OCI-LY1 (cell line): Measurements from ENCODE around the gene HNF1A.
"Not testable (repeated sequence)": the region's sequence is repeated elsewhere in the genome, so short reads cannot be mapped to it uniquely, and the experiment has no call there.

Experiments used
- H2AFZ ChIP-seq: fragments of 200-600 bp; sonication (generic), shearing (Covaris generic); 2 replicates; pipeline ENCODE4 v1.6.0; 2014; ENCODE audit warnings: antibody characterized with exemption, mild to moderate bottlenecking, low read length
- H3F3A ChIP-seq: fragments of 200-600 bp; sonication (generic), shearing (Covaris generic); 2 replicates; pipeline ENCODE4 v1.6.0; 2014; ENCODE audit warnings: mild to moderate bottlenecking, antibody characterized with exemption, low read length, moderate library complexity; ENCODE audit not compliant: insufficient read depth
- H3K27ac ChIP-seq: fragments of 200-600 bp; sonication (generic); 2 replicates; pipeline ENCODE4 v1.5.1; 2014; ENCODE audit warnings: low read length, mixed run types, mild to moderate bottlenecking, low read depth; ENCODE audit not compliant: poor library complexity, severe bottlenecking
- H3K27me3 ChIP-seq: fragments of 200-600 bp; sonication (generic); 2 replicates; pipeline ENCODE4 v1.6.0; 2014; ENCODE audit warnings: antibody characterized with exemption, mild to moderate bottlenecking, low read length, moderate library complexity; ENCODE audit not compliant: insufficient read depth
- H3K36me3 ChIP-seq: fragments of 200-600 bp; sonication (generic); 2 replicates; pipeline ENCODE4 v1.6.1; 2014; ENCODE audit warnings: mild to moderate bottlenecking, antibody characterized with exemption, low read length, moderate library complexity, mixed read lengths; ENCODE audit not compliant: insufficient read depth
- H3K4me1 ChIP-seq: fragments of 200-600 bp; sonication (generic); 2 replicates; pipeline ENCODE4 v1.5.1; 2014; ENCODE audit warnings: mild to moderate bottlenecking, low read length, moderate library complexity; ENCODE audit not compliant: insufficient read depth, severe bottlenecking
- H3K4me2 ChIP-seq: fragments of 200-600 bp; sonication (generic), shearing (Covaris generic); 2 replicates; pipeline ENCODE4 v1.6.1; 2014; ENCODE audit warnings: low read length
- H3K4me3 ChIP-seq: fragments of 200-600 bp; sonication (generic); 2 replicates; pipeline ENCODE4 v1.5.1; 2014; ENCODE audit warnings: low read length, low read depth, mild to moderate bottlenecking, mixed read lengths; ENCODE audit not compliant: poor library complexity, severe bottlenecking
- H3K79me2 ChIP-seq: fragments of 200-600 bp; shearing (Covaris generic); 2 replicates; pipeline ENCODE4 v1.6.1; 2016; ENCODE audit warnings: mixed run types, low read length, mixed read lengths; ENCODE audit not compliant: insufficient read depth
- H3K9ac ChIP-seq: fragments of 200-600 bp; sonication (generic), shearing (Covaris generic); 2 replicates; pipeline ENCODE4 v1.6.1; 2014; ENCODE audit warnings: mild to moderate bottlenecking, low read length, mixed read lengths
- H3K9me2 ChIP-seq: fragments of 200-600 bp; sonication (generic), shearing (Covaris generic); 2 replicates; pipeline ENCODE4 v1.6.1; 2014; ENCODE audit warnings: low read depth, mild to moderate bottlenecking, low read length, mixed read lengths
- H3K9me3 ChIP-seq: fragments of 200-600 bp; shearing (Covaris generic); 2 replicates; pipeline ENCODE4 v1.6.1; 2014; ENCODE audit warnings: low read length, mixed read lengths
- H4K20me1 ChIP-seq: fragments of 200-600 bp; sonication (generic), shearing (Covaris generic); 2 replicates; pipeline ENCODE4 v1.6.0; 2016; ENCODE audit warnings: mild to moderate bottlenecking, low read length; ENCODE audit not compliant: insufficient read depth
- CTCF ChIP-seq: fragments of 200-600 bp; sonication (generic), shearing (Covaris generic); IDR thresholded peaks from 2 replicates; pipeline ENCODE4 v1.5.1; 2017; ENCODE audit warnings: mild to moderate bottlenecking, antibody characterized with exemption, low read length, moderate library complexity, mixed read lengths
- EZH2 ChIP-seq: fragments of 200-600 bp; sonication (generic), shearing (Covaris generic); IDR thresholded peaks from 2 replicates; pipeline ENCODE4 v1.8.0; 2017; ENCODE audit warnings: borderline replicate concordance, mixed run types, mild to moderate bottlenecking, antibody characterized with exemption, low read length, moderate library complexity, mixed read lengths

HNF1A gene

GRCh38 chr12:121038861-121039668, 60.7 kb downstream of the HNF1A start, which contains the start of gene OASL:
OASL (minus strand) TSS chr12:121039246; CDS start chr12:121038971, 275 bp downstream.
- Histone ChIP-seq H3K9ac (no peak within 1 kb of the TSS), H3K79me2 (no peaks in the 10 kb centered on the region), H3K9me3 (no peaks in the 10 kb centered on the region), H3F3A (no peaks in the 10 kb centered on the region), H3K27ac (no peak within 1 kb of the TSS), H4K20me1 (no peaks in the 10 kb centered on the region), H2AFZ (no peak within 1 kb of the TSS), H3K4me2 (peak within 1 kb of the TSS; percentile 49; the same call in 1 of the 2 replicates), H3K9me2 (no peaks in the 10 kb centered on the region), H3K36me3 (no peaks in the 10 kb centered on the region), H3K4me3 (peak within 1 kb of the TSS; percentile 32), H3K27me3 (no peaks in the 10 kb centered on the region), H3K4me1 (peaks cover 9% of the 10 kb centered on the region)
- no peak for TF ChIP-seq EZH2
- TF ChIP-seq CTCF, result no peak

GRCh38 chr12:121043067-121043466, 64.7 kb downstream of the HNF1A start:
- no peaks in the 10 kb centered on the region for H3K9me2 ChIP-seq
- H3K4me2 ChIP-seq, result no peak overlapping the region
- H3K27me3 ChIP-seq, result no peaks in the 10 kb centered on the region
- no peak overlapping the region for H3K4me3 ChIP-seq
- no peaks in the 10 kb centered on the region for H3K36me3 ChIP-seq
- H3F3A ChIP-seq, result no peaks in the 10 kb centered on the region
- H4K20me1 ChIP-seq, result no peaks in the 10 kb centered on the region
- no peak overlapping the region for H2AFZ ChIP-seq
- no peaks in the 10 kb centered on the region for H3K79me2 ChIP-seq
- H3K9me3 ChIP-seq, result no peaks in the 10 kb centered on the region
- no peak overlapping the region for H3K9ac ChIP-seq
- TF ChIP-seq CTCF (no peak), EZH2 (no peak)
- no peak overlapping the region for H3K27ac ChIP-seq
- peaks cover 15% of the 10 kb centered on the region for H3K4me1 ChIP-seq

GRCh38 chr12:121047400-121047799, 69.1 kb downstream of the HNF1A start:
- not testable (repeated sequence) for H3K4me2 ChIP-seq

GRCh38 chr12:121048442-121048841, 70.1 kb downstream of the HNF1A start:
- no peaks in the 10 kb centered on the region for H3K9me3 ChIP-seq
- no peaks in the 10 kb centered on the region for H3K9me2 ChIP-seq
- H4K20me1 ChIP-seq, result no peaks in the 10 kb centered on the region
- H3K36me3 ChIP-seq, result no peaks in the 10 kb centered on the region
- H3F3A ChIP-seq, result no peaks in the 10 kb centered on the region
- no peak for TF ChIP-seq CTCF
- no peak for TF ChIP-seq EZH2
- no peak overlapping the region for H3K4me3 ChIP-seq
- no peak overlapping the region for H3K4me2 ChIP-seq
- H3K79me2 ChIP-seq, result no peaks in the 10 kb centered on the region
- H3K9ac ChIP-seq, result no peak overlapping the region
- H3K4me1 ChIP-seq, result peaks cover 6% of the 10 kb centered on the region
- H3K27ac ChIP-seq, result no peak overlapping the region
- H2AFZ ChIP-seq, result no peak overlapping the region
- no peaks in the 10 kb centered on the region for H3K27me3 ChIP-seq

More at GRCh38 chr12:121047400-121047799, 69.1 kb downstream of the HNF1A start:
- not testable (repeated sequence) for H3K27ac ChIP-seq, H3K36me3 ChIP-seq, H2AFZ ChIP-seq, H3K9me3 ChIP-seq, H4K20me1 ChIP-seq, H3K9me2 ChIP-seq, H3K27me3 ChIP-seq, H3K9ac ChIP-seq, H3F3A ChIP-seq, H3K4me3 ChIP-seq, H3K79me2 ChIP-seq, H3K4me1 ChIP-seq
